Heart right ventricle (tissue), 16 donors: ENCODE data around the gene MGA. TPM values are rescaled to one million over a fixed set of nuclear protein-coding genes. Genes with fewer than 3 reads are reported as not detected.

Experiments used
- ATAC-seq, 8 donors: fragments of 200-7000 bp; cut with Tn5 transposase; one replicate each; pipeline ENCODE4 v1.9.1; 2020; ENCODE audit warnings: mild to moderate bottlenecking in 8 of 8, moderate library complexity in 8 of 8, moderate number of reproducible peaks in 1 of 8
- DNase-seq, 2 donors: peaks; one replicate each; pipeline ENCODE4 v3.0.0-alpha.2; 2020
- H3K27ac ChIP-seq, 10 donors: fragments of 200-600 bp; sonication (generic) in 2 of 10; one replicate each; pipeline versions ENCODE4 v1.5.0 to v1.8.0; 2020 to 2022; ENCODE audit warnings: mild to moderate bottlenecking in 3 of 10
- H3K27me3 ChIP-seq, 7 donors: fragments of 200-600 bp; one replicate each; pipeline ENCODE4 v1.8.0; 2021 to 2022; ENCODE audit warnings: mild to moderate bottlenecking in 2 of 7
- H3K36me3 ChIP-seq, 9 donors: fragments of 200-600 bp; sonication (generic) in 1 of 9; one replicate each; pipeline versions ENCODE4 v1.5.0 to v1.8.0; 2020 to 2022; ENCODE audit warnings: mild to moderate bottlenecking in 2 of 9
- H3K4me1 ChIP-seq, 9 donors: fragments of 200-600 bp; sonication (generic) in 1 of 9; one replicate each; pipeline versions ENCODE4 v1.5.0 to v1.8.0; 2020 to 2022; ENCODE audit warnings: mild to moderate bottlenecking in 4 of 9
- H3K4me3 ChIP-seq, 10 donors: fragments of 200-600 bp; sonication (generic) in 2 of 10; one replicate each; pipeline versions ENCODE4 v1.5.0 to v1.8.0; 2020 to 2022; ENCODE audit warnings: mild to moderate bottlenecking in 7 of 10, moderate library complexity in 2 of 10
- H3K9me3 ChIP-seq, 11 donors: fragments of 200-600 bp in 10 of 11; sonication (generic) in 2 of 11; one replicate each; pipeline versions ENCODE4 v1.5.0 to v1.8.0; 2013 to 2022; ENCODE audit warnings: mild to moderate bottlenecking in 2 of 11, control low read depth in 1 of 11, moderate library complexity in 1 of 11
- WGBS, 2 donors: extraction: QIAGEN DNeasy Blood & Tissue Kit; methylation state at CpG; one replicate each; pipeline ENCODE4 v1.1.7; 2013; ENCODE audit warnings: inconsistent platforms in 1 of 2; 5-methylcytosine and 5-hydroxymethylcytosine counted together
- intact Hi-C, 10 donors: fragments of 100-400 bp; cut with DNase I; formaldehyde crosslinking; loops; one replicate each; pipeline versions ENCODE4 v1.11.1 to v1.14.2; 2022
- polyA plus RNA-seq, 2 donors: library from polyadenylated mRNA; stranded (reverse); fragments of 200-250 nt; gene quantifications; one replicate each; pipeline ENCODE4 v1.2.3, GENCODE V29; 2013
- total RNA-seq, 10 donors: library from RNA; stranded (reverse); fragmentation: NEBNext Ultra II Directional in 3 of 10; extraction: Animal tissue kit (Norgen Biotek cat#: 25700) in 3 of 10; gene quantifications; one replicate each; pipeline versions ENCODE4 v1.2.1 to v1.2.4, GENCODE V29; 2021 to 2023
- TF ChIP-seq, protein P1 (sequence below), 9 donors: fragments of 200-600 bp; sonication (generic) in 2 of 9; IDR thresholded peaks; one replicate each; pipeline versions ENCODE4 v1.5.0 to v1.8.0; 2021 to 2022; ENCODE audit warnings: antibody characterized with exemption in 9 of 9, mild to moderate bottlenecking in 5 of 9, moderate library complexity in 1 of 9
- donor health status: Arrhythmogenic right ventricular cardiomyopathy.
- donor health status: ischemic (EF 13 %, LVEDD 7.1; RV severe dilation, severe dysfunction).
- donor health status: healthy with polysubstance abuse.
- donor health status: DM: no; HTN: yes; CAD: no.
- donor health status: DM: no; HTN: no; CAD: no.
- donor health status: ischemic (EF 25% LVEDD 6.9; RV normal size, moderate dysfunction).
- donor health status: ischemic (EF 25% LVEDD 5.7; RV mildly dilated, moderate dysfunction).
- donor health status: healthy.
- donor health status: DM: yes; HTN: yes; CAD: no.
- donor health status: Ischemic cardiomyopathy.
- donor health status: ischemic (EF 35%, LVEDD 5.7; RV mildly dilated, moderate dysfunction).
- donor health status: nonischemic (EF 11% LVEDD 7.7; RV severe dilation, severe dysfunction).
- donor health status: DM: yes; HTN: yes; CAD: no.
- donor health status: PGD.
- donor health status: ischemic (EF 29% LVEDD 5.4; RV normal size, mild dysfunction).
- donor health status: nonischemic (EF 23%, LVEDD 6.1; RV moderate dilation, normal function).

Gene MGA
- total and polyA plus RNA-seq, 12 donors, result 1.6 to 45.3 (median 34.4) TPM

DNA sequence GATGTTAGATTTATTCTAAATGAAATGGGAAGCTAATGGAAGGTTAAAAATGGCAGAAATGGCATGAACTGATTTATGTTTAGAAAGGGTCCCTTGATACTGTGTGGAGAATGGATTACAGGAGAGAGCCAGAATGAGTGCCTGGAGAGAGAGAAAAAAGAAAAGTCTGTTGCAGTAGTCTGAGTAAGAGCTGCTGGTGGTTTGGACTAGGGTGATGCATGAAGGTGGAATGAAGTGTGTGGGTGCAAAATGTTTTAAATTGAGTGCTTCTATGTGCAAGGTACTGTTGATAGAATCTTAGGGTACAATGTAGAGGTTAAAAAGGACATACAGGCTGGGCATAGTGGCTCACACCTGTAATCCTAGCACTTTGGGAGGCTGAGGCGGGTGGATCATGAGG lies 11.4 kb upstream of the MGA start:
- DNase-seq (no peak), ATAC-seq (no peak)
- Histone ChIP-seq H3K27me3 (no peaks in the 10 kb centered on the region), H3K9me3 (peaks cover 0 to 10% (median 0%) of the 10 kb centered on the region in 11 donors), H3K4me1 (peaks cover 0 to 18% (median 0%) of the 10 kb centered on the region in 9 donors), H3K27ac (no peak overlapping the region), H3K36me3 (no peaks in the 10 kb centered on the region), H3K4me3 (no peak overlapping the region)
- intact Hi-C loops, result no loop called here
- WGBS, 2 donors, result 93 to 96% methylated on average over 1 of the region's 1 CpG
- TF ChIP-seq, protein P1, sequence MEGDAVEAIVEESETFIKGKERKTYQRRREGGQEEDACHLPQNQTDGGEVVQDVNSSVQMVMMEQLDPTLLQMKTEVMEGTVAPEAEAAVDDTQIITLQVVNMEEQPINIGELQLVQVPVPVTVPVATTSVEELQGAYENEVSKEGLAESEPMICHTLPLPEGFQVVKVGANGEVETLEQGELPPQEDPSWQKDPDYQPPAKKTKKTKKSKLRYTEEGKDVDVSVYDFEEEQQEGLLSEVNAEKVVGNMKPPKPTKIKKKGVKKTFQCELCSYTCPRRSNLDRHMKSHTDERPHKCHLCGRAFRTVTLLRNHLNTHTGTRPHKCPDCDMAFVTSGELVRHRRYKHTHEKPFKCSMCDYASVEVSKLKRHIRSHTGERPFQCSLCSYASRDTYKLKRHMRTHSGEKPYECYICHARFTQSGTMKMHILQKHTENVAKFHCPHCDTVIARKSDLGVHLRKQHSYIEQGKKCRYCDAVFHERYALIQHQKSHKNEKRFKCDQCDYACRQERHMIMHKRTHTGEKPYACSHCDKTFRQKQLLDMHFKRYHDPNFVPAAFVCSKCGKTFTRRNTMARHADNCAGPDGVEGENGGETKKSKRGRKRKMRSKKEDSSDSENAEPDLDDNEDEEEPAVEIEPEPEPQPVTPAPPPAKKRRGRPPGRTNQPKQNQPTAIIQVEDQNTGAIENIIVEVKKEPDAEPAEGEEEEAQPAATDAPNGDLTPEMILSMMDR (IDR thresholded peaks at IDR 0.05), result no peak

DNA sequence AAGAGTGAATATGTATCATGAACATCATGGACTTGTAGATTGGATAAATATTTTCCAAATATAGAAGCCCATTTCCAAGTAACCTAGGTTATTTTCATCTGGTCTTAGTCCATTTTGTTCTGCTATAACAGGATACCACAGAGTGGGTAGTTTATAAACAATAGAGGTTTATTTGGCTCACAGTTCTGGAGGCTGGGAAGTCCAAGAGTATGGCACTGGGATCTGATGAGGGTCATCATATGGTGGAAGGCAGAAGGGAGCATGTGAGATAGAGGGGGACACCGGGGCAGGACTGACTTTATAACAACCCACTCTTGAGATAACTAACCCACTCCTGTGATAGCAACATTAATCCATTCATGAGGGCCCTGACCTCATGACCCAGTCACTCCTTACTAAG lies 9.4 kb upstream of the MGA start:
- H3K36me3 ChIP-seq, result no peaks in the 10 kb centered on the region
- TF ChIP-seq, protein P1 (IDR thresholded peaks at IDR 0.05), result no peak
- intact Hi-C loops, result no loop called here
- WGBS, 2 donors, result 86 to 100% methylated on average over 1 of the region's 1 CpG
- H3K27me3 ChIP-seq, result no peaks in the 10 kb centered on the region
- peaks cover 0 to 9% (median 0%) of the 10 kb centered on the region in 9 donors for H3K4me1 ChIP-seq
- no peak overlapping the region for H3K27ac ChIP-seq
- DNase-seq, result no peak
- H3K9me3 ChIP-seq, result peaks cover 0 to 10% (median 0%) of the 10 kb centered on the region in 11 donors
- no peak overlapping the region for H3K4me3 ChIP-seq
- no peak for ATAC-seq

DNA sequence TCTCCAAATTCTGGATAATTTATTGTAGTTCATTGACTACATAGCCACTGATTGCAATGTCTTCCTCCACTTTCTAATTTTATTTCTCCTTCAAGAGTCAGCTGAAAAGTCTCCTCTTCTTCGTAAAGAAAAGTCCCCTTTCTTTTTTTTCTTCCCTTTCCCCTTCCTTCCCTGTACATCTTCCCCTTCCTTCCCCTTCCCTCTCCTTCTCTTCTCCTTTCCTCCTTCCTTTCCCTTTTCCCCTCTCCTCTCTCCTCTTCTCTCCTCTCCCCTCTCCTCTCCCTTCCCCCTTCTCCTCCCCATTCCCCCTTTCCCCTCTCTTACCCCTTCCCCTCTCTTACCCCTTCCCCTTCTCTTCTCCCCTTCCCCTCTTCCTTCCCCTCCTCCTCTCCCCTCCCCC lies 8.8 kb upstream of the MGA start:
- no peak overlapping the region for H3K27ac ChIP-seq
- WGBS, 2 donors, result 79 to 95% methylated on average over 1 of the region's 1 CpG
- ATAC-seq (no peak), DNase-seq (no peak)
- H3K4me3 ChIP-seq, result no peak overlapping the region
- no peaks in the 10 kb centered on the region for H3K36me3 ChIP-seq
- peaks cover 0 to 10% (median 0%) of the 10 kb centered on the region in 11 donors for H3K9me3 ChIP-seq
- peaks cover 0 to 5% (median 0%) of the 10 kb centered on the region in 9 donors for H3K4me1 ChIP-seq
- TF ChIP-seq, protein P1 (IDR thresholded peaks at IDR 0.05), result no peak
- intact Hi-C loops, result no loop called here
- H3K27me3 ChIP-seq, result no peaks in the 10 kb centered on the region

DNA sequence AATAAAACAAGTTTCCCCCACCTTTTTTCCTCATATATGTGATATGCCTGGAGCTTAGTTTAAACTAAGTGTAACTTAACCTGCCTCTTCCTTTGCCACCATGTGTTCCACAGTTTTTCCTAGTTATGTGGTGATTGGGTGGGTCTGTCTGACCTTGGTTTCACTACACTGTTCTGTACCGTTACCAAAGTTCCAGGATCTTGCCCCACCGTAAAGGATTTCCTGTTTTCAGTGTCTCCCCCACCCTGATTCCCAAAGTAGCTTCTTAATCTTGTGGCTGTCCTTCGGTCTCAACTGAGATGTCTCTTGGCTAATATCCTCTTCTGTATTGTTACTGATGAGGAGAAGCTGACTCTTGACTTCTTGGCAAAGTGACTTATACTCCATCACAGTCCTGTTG lies 6.4 kb upstream of the MGA start:
- Histone ChIP-seq H3K27me3 (no peaks in the 10 kb centered on the region), H3K4me3 (no peak overlapping the region)

More for the DNA sequence above, 6.4 kb upstream of the MGA start:
- no peak for DNase-seq
- TF ChIP-seq, protein P1 (IDR thresholded peaks at IDR 0.05), result no peak
- Histone ChIP-seq H3K4me1 (no peaks in the 10 kb centered on the region), H3K27ac (no peak overlapping the region), H3K9me3 (peaks cover 0 to 10% (median 0%) of the 10 kb centered on the region in 11 donors), H3K36me3 (no peaks in the 10 kb centered on the region)
- intact Hi-C loops, result no loop called here
- WGBS, 2 donors, result 49 to 63% methylated on average over 3 of the region's 3 CpGs
- ATAC-seq, result no peak
